ENCODE data around the gene SKAP2.
"Not testable (repeated sequence)": the region's sequence is repeated elsewhere in the genome, so short reads cannot be mapped to it uniquely, and the experiment has no call there.

SKAP2 gene

DNA sequence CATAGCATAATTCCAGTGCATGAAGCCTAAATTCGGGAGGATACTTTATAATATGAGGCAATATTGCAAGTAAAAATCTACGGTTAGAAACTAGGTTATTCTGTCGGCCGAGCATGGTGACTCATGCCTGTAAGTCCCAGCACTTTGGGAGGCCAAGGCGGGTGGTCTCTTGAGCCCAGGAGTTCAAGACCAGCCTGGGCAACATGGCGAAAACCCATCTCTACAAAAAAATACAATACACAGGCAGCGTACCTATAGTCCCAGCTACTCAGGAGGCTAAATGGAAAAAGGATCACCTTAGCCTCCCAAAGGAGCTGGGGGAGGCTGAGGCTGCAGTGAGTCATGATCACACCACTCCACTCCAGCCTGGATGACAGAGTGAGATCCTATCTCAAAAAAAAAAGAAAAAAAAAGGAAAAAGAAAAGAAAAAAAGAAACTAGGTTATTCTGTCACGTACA, 14.2 kb downstream of the SKAP2 start:
- H3K4me3 Mint-ChIP-seq: no peak overlapping the region
- DNase-seq (ENCODE audit: low spot score): no peak
- H3K4me1 Mint-ChIP-seq (ENCODE audit: low read depth): no peaks in the 10 kb centered on the region
- H3K27me3 Mint-ChIP-seq (ENCODE audit: low read depth): peaks cover 14% of the 10 kb centered on the region
- H3K36me3 Mint-ChIP-seq (ENCODE audit: low read depth): no peaks in the 10 kb centered on the region
- H3K9me3 Mint-ChIP-seq: no peaks in the 10 kb centered on the region
- no peak overlapping the region for H3K27ac Mint-ChIP-seq

DNA sequence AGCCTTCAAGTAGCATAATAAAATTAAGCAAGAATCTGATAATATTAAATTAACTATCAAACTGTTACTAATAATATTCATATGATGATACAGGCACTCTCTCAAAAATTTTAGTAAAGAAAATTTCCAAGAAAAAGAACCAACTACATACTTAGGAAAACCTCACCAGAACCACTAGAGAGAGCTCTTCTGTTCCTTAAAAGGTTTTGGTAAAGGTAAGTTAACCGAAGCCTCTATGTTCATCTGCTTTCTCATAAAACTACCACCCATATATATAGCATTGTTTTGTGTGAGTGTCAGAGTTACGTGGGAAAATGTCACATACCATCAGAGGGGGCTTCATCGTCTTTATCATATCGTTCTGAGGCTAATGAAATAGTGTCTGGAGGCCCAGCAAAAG, 20.7 kb downstream of the SKAP2 start:
- Mint-ChIP-seq H3K36me3 (ENCODE audit: low read depth) (no peaks in the 10 kb centered on the region), H3K4me3 (no peak overlapping the region), H3K9me3 (no peaks in the 10 kb centered on the region), H3K27ac (no peak overlapping the region), H3K27me3 (ENCODE audit: low read depth) (peaks cover 2% of the 10 kb centered on the region), H3K4me1 (ENCODE audit: low read depth) (no peaks in the 10 kb centered on the region)
- no peak for DNase-seq (ENCODE audit: low spot score)

DNA sequence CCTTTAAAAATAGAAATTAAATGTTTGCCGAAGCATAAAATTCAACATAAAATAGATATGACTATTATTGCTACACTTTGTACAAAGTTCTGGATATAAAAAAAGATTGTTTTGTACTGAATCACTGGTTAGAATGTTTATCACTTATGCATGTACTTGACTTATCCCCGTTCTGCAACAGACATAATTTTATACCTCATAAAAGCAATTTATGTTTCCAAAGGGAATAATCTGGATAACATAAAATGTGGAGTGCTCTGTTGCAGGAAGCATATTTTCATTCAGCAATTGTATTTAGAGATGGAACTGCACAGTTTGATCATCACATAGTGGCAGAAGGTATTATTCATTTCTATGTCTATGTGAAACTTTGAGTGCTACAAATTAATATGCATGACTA, 21.5 kb downstream of the SKAP2 start:
- H3K9me3 Mint-ChIP-seq: no peaks in the 10 kb centered on the region
- no peaks in the 10 kb centered on the region for H3K36me3 Mint-ChIP-seq (ENCODE audit: low read depth)
- H3K4me1 Mint-ChIP-seq (ENCODE audit: low read depth): no peaks in the 10 kb centered on the region
- H3K27me3 Mint-ChIP-seq (ENCODE audit: low read depth): peaks cover 2% of the 10 kb centered on the region
- H3K4me3 Mint-ChIP-seq: no peak overlapping the region
- no peak for DNase-seq (ENCODE audit: low spot score)
- no peak overlapping the region for H3K27ac Mint-ChIP-seq

DNA sequence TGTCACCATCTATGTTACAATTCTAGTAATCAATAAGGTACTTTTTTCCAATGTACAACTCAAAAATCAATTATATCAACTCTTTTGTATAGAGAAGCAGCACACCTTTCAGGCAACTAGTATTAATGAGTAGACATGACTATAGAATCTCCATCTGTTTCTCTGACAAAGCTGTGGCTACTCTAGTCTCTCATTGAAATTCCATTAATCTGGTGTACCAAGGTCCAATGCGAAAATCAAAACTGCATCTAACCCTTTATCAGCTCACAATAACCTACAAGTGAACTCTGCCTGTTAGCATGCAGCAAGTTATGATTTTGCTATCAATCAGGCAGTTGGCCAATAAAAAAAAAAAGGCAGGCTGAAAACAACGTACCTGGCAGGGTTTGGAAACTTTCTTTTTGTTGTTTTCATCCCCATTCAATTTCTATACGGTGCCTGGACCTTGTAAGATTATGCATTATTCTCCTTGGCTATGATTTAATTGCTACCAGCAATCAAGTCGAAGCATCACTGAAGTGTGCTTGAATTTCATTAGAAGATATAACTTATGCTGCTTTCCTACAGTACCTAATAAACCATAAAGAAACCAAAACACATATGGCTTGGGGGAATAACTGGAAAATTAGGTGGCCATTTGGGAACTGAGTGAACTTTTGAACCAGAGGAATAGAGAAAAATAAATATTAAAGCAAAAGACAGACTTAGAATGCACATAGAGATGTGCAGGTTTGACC, 23.2 kb downstream of the SKAP2 start:
- Mint-ChIP-seq H3K27ac (no peak overlapping the region), H3K27me3 (ENCODE audit: low read depth) (peaks cover 2% of the 10 kb centered on the region), H3K9me3 (no peaks in the 10 kb centered on the region), H3K4me3 (no peak overlapping the region), H3K36me3 (ENCODE audit: low read depth) (no peaks in the 10 kb centered on the region), H3K4me1 (ENCODE audit: low read depth) (no peaks in the 10 kb centered on the region)
- DNase-seq (ENCODE audit: low spot score): no peak

DNA sequence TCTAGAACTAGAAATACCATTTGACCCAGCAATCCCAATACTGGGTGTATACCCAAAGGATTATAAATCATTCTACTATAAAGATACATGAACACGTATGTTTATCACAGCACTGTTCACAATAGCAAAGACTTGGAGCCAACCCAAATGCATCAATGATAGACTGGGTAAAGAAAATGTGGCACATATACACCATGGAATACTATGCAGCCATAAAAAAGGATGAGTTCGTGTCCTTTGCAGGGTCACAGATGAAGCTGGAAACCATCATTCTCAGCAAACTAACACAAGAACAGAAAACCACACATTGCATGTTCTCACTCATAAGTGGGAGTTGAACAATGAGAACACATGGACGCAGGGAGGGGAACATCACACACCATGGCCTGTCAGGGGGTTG, 27.6 kb downstream of the SKAP2 start:
- H3K4me3 Mint-ChIP-seq; H3K9me3 Mint-ChIP-seq; DNase-seq (ENCODE audit: low spot score); H3K27ac Mint-ChIP-seq; H3K36me3 Mint-ChIP-seq (ENCODE audit: low read depth); H3K27me3 Mint-ChIP-seq (ENCODE audit: low read depth); H3K4me1 Mint-ChIP-seq (ENCODE audit: low read depth): not testable (repeated sequence)

DNA sequence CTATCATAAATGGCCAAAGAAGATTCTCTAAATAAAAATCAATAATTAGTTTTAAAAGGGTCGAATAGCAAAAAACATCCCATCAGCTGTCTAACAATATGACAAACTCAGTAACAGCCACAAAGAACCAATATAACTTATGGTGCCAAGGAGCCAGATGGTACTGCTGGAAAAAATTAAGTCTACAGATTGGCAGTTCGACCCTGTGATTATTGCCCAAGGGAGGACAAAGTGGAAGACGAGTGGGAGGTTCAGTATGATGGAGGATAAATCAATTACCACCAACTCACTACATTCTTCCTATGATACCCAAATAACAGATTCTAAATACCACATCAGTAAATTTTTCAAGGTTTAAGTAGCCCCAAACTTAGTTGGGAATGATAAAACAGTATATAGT, 49.0 kb downstream of the SKAP2 start:
- DNase-seq (ENCODE audit: low spot score): no peak
- H3K27ac Mint-ChIP-seq: no peak overlapping the region
- H3K4me1 Mint-ChIP-seq (ENCODE audit: low read depth): no peaks in the 10 kb centered on the region
- H3K4me3 Mint-ChIP-seq: no peak overlapping the region
- no peaks in the 10 kb centered on the region for H3K9me3 Mint-ChIP-seq
- H3K36me3 Mint-ChIP-seq (ENCODE audit: low read depth): no peaks in the 10 kb centered on the region
- H3K27me3 Mint-ChIP-seq (ENCODE audit: low read depth): peaks cover 3% of the 10 kb centered on the region

DNA sequence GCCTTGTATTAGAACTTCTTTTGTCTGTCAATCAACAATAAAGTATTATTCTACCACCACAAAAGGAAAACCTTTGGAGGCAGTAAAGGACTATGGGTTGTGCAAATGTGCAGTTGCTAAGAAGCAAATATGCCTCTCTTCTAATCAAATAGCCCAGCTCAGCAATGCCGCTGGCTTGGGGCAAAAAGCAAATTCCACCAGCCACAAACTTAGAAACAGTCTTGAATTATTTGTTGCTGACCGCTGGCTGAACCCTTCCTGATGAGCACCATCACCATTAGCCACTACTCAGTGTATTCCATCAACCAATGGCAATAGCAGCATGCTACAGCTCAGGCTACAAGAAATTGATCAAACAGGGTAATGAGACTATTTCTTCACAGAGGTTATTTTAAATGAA, 51.0 kb downstream of the SKAP2 start:
- Mint-ChIP-seq H3K4me1 (ENCODE audit: low read depth) (no peaks in the 10 kb centered on the region), H3K4me3 (no peak overlapping the region), H3K9me3 (no peaks in the 10 kb centered on the region), H3K27me3 (ENCODE audit: low read depth) (peaks cover 3% of the 10 kb centered on the region), H3K27ac (no peak overlapping the region), H3K36me3 (ENCODE audit: low read depth) (no peaks in the 10 kb centered on the region)
- DNase-seq (ENCODE audit: low spot score): no peak

DNA sequence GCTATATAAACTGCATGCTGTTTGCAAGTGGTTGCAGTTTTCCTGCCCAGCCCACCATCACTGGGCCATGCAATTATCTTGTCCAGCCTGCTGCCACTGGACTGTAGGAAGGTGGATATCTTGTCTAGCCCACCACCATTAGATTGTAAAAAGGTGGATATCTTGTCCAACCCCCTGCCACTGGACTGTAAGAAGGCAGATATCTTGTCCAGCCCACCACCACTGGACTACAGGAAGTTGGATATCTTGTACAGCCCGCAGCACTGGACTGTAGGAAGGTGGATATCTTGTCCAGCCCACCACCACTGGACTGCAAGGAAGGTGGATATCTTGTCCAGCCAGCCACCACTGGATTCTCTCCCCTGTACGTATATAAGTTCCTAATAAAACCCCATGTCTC, 69.8 kb downstream of the SKAP2 start:
- H3K36me3 Mint-ChIP-seq (ENCODE audit: low read depth): no peaks in the 10 kb centered on the region
- H3K27me3 Mint-ChIP-seq (ENCODE audit: low read depth): peaks cover 2% of the 10 kb centered on the region
- no peaks in the 10 kb centered on the region for H3K9me3 Mint-ChIP-seq

DNA sequence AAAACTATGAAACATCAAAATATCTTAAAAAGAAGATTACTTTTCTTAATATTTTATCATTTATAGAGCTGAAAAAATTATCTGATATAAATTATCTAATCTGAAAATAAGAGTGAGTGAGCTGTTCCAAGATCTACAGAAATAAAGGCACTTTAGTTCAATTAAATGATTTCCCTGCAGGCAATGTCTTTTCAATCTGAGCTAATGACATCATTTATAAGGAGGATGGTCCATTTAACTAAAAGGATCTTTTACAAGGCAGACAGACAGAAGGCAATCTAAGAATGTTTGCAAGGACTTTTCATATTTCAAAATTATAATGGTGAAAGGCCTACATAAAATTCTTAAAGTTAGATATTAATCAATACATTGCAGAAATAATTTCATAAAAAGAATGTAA, 71.8 kb downstream of the SKAP2 start:
- H3K36me3 Mint-ChIP-seq (ENCODE audit: low read depth): no peaks in the 10 kb centered on the region
- H3K4me1 Mint-ChIP-seq (ENCODE audit: low read depth): no peaks in the 10 kb centered on the region
- no peaks in the 10 kb centered on the region for H3K27me3 Mint-ChIP-seq (ENCODE audit: low read depth)
- no peaks in the 10 kb centered on the region for H3K9me3 Mint-ChIP-seq
- no peak overlapping the region for H3K27ac Mint-ChIP-seq
- DNase-seq (ENCODE audit: low spot score): no peak
- no peak overlapping the region for H3K4me3 Mint-ChIP-seq

More for the DNA sequence above, 69.8 kb downstream of the SKAP2 start:
- Mint-ChIP-seq H3K27ac (no peak overlapping the region), H3K4me3 (no peak overlapping the region), H3K4me1 (ENCODE audit: low read depth) (no peaks in the 10 kb centered on the region)
- DNase-seq (ENCODE audit: low spot score): no peak

DNA sequence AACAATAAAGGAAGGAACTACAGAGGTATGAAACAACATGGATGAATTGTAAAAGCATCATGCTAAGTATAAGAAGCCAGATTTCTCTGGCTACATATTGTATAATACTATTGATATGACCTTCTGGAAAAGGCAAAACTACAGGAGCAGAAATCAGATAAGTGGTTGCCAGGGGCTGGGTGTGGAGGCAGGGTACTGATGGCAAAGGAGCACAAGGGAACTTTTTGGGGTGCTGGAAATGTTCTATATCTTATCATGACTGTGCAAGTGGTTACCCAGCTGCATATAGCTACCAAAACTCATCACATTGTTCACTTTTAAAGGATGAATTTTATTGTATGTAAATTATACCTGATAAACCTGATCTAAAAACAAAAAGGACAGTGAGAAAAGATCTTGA, 72.4 kb downstream of the SKAP2 start:
- H3K9me3 Mint-ChIP-seq: no peaks in the 10 kb centered on the region
- H3K36me3 Mint-ChIP-seq (ENCODE audit: low read depth): no peaks in the 10 kb centered on the region
- no peak for DNase-seq (ENCODE audit: low spot score)
- no peak overlapping the region for H3K4me3 Mint-ChIP-seq
- H3K27me3 Mint-ChIP-seq (ENCODE audit: low read depth): no peaks in the 10 kb centered on the region
- H3K4me1 Mint-ChIP-seq (ENCODE audit: low read depth): no peaks in the 10 kb centered on the region
- no peak overlapping the region for H3K27ac Mint-ChIP-seq

DNA sequence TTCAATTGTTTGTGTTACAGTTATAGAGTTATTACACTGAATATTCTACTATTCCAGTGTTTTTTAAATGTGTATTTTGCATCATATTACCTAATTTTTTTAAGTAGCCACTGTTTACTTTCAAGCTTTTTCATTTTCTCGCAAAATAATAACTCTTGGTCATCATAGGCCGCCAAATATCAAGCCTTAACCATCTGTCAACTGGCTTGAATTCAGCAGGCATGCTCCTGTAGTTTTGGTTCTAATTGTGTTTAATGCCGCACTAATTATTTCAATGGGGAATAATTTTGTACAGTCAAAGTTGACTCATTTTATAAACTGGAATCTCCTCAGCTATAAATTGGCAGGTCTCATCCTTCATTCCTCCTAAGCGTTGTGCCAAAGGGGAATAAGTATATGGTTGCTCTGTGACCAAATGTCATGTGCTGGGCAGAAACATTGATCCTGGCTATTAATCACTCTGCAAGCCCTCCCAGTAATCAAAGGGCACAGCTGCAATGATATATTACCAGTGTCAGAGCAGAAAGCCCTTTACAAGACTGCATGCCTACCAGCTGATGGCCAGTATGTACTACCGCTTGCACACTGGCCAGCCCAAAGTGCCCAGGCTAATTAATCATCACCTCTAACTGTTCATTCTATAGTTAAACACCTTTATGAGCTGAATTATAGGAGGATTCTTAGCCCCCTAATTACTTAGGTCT, 74.8 kb downstream of the SKAP2 start:
- H3K9me3 Mint-ChIP-seq: no peaks in the 10 kb centered on the region
- H3K4me1 Mint-ChIP-seq (ENCODE audit: low read depth): no peaks in the 10 kb centered on the region
- no peaks in the 10 kb centered on the region for H3K27me3 Mint-ChIP-seq (ENCODE audit: low read depth)
- no peaks in the 10 kb centered on the region for H3K36me3 Mint-ChIP-seq (ENCODE audit: low read depth)
- no peak overlapping the region for H3K27ac Mint-ChIP-seq
- H3K4me3 Mint-ChIP-seq: no peak overlapping the region
- DNase-seq (ENCODE audit: low spot score): no peak

DNA sequence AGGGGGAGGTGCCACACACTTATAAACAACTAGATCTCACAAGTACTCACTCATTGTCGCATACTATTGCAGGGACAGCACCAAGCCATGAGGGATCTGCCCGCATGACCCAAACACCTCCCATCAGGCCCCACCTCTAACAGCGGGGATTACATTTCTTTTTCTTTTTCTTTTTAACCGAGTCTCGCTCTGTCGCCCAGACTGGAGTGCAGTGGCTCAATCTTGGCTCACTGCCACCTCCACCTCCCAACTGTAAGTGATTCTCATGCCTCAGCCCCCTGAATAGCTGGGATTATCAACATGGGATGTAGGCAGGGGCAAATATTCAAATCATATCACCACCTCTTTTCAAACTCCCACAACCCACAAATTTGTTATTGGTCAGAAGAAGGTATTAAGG, 76.7 kb downstream of the SKAP2 start:
- Mint-ChIP-seq H3K9me3 (no peaks in the 10 kb centered on the region), H3K27ac (no peak overlapping the region), H3K27me3 (ENCODE audit: low read depth) (no peaks in the 10 kb centered on the region), H3K4me3 (no peak overlapping the region), H3K4me1 (ENCODE audit: low read depth) (no peaks in the 10 kb centered on the region), H3K36me3 (ENCODE audit: low read depth) (no peaks in the 10 kb centered on the region)
- no peak for DNase-seq (ENCODE audit: low spot score)

DNA sequence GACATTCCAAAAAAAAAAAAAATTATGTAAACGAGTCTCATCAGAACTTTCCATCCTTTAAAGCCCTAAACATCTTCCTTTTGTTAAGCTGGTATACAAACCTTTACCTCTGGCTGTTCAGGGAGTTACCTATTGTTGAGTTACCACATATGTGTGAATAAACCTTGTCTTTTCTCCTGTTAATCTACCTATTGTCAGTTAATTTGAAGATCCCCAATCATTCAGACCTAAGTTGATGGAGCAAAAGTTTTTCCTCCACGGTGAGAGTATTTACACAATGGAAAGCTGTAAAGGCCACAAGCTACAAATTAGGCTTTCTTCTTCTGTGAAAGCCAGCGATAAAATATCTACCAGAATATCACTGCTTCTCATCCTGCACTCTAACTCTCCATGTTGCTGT, 80.3 kb downstream of the SKAP2 start:
- Mint-ChIP-seq H3K27ac (no peak overlapping the region), H3K9me3 (no peaks in the 10 kb centered on the region), H3K27me3 (ENCODE audit: low read depth) (no peaks in the 10 kb centered on the region), H3K4me1 (ENCODE audit: low read depth) (no peaks in the 10 kb centered on the region), H3K36me3 (ENCODE audit: low read depth) (no peaks in the 10 kb centered on the region), H3K4me3 (no peak overlapping the region)
- no peak for DNase-seq (ENCODE audit: low spot score)

DNA sequence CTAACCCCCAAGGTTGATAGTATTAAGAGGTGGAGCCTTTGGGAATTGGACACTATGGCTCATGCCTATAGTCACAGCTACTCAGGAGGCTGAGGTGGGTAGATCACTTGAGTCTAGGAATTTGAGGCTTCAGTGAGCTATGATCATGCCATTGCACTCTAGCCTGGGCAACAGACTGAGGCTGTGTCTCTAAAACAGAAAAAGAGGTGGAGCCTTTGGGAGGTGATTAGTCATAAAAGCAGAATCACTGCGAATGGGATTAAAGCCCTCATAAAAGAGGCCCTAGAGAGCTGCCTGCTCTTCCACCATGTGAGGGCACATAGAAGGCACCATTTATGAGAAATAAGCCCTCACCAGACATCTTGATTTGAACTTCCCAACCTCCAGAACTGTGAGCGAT, 81.9 kb downstream of the SKAP2 start:
- H3K27ac Mint-ChIP-seq: no peak overlapping the region
- no peak for DNase-seq (ENCODE audit: low spot score)

More for the DNA sequence above, 81.9 kb downstream of the SKAP2 start:
- no peaks in the 10 kb centered on the region for H3K27me3 Mint-ChIP-seq (ENCODE audit: low read depth)
- H3K9me3 Mint-ChIP-seq: no peaks in the 10 kb centered on the region
- no peaks in the 10 kb centered on the region for H3K36me3 Mint-ChIP-seq (ENCODE audit: low read depth)
- no peak overlapping the region for H3K4me3 Mint-ChIP-seq
- no peaks in the 10 kb centered on the region for H3K4me1 Mint-ChIP-seq (ENCODE audit: low read depth)

Data from T-helper 2 cell treated with Interferon-gamma antibody and Interleukin-4, amounts not matched to agents 5 μg/mL and 100 μg/mL, for 36 hours (primary cell).